Gastroesophageal sphincter (tissue), 4 donors: ENCODE data around the gene ZNF559. TPM values are rescaled to one million over a fixed set of nuclear protein-coding genes. Genes with fewer than 3 reads are reported as not detected.
A peak's percentile ranks its signal among the peaks of the same experiment; 100 is the strongest.
"Not testable (repeated sequence)": the region's sequence is repeated elsewhere in the genome, so short reads cannot be mapped to it uniquely, and the experiment has no call there.

Experiments
- ATAC-seq: fragments of 150-250 bp; one replicate; pipeline ENCODE4 v1.9.1; 2016; ENCODE audit warnings: mild to moderate bottlenecking, moderate library complexity
- H3K27ac ChIP-seq, 4 donors: fragments of 200-600 bp; sonication (generic) in 3 of 4; 1 replicate in 3 of 4; 2 replicates in 1 of 4; pipeline ENCODE4 v1.5.1; 2016 to 2019
- H3K27me3 ChIP-seq: fragments of 200-600 bp; sonication (generic); one replicate; pipeline ENCODE4 v1.5.1; 2019
- H3K36me3 ChIP-seq, 2 donors: fragments of 200-600 bp; sonication (generic); one replicate each; pipeline ENCODE4 v1.5.1; 2019; ENCODE audit warnings: control low read depth in 1 of 2
- H3K4me1 ChIP-seq, 3 donors: fragments of 200-600 bp; sonication (generic); 1 replicate in 2 of 3; 2 replicates in 1 of 3; pipeline ENCODE4 v1.5.1; 2016 to 2019; ENCODE audit warnings: control low read depth in 2 of 3
- H3K4me3 ChIP-seq, 2 donors: fragments of 200-600 bp; sonication (generic); one replicate each; pipeline ENCODE4 v1.5.1; 2019; ENCODE audit warnings: mild to moderate bottlenecking in 1 of 2, moderate library complexity in 1 of 2
- H3K9me3 ChIP-seq, 3 donors: fragments of 200-600 bp; sonication (generic); one replicate each; pipeline ENCODE4 v1.5.1; 2017 to 2019; ENCODE audit warnings: control low read depth in 2 of 3
- CTCF ChIP-seq, 4 experiments: fragments of 200-600 bp in 2 of 4; fragments of 450-650 bp in 2 of 4; sonication (generic) in 1 of 4; IDR thresholded peaks; one replicate each; pipeline ENCODE4 v1.5.1; 2017 to 2019; ENCODE audit warnings: antibody characterized with exemption in 4 of 4, mild to moderate bottlenecking in 2 of 4, moderate library complexity in 2 of 4
- EP300 ChIP-seq: sonication (generic); formaldehyde crosslinking; IDR thresholded peaks from one replicate; pipeline ENCODE4 v1.6.1; 2017; ENCODE audit warnings: antibody characterized with exemption, mild to moderate bottlenecking
- POLR2A ChIP-seq, 2 donors: fragments of 450-650 bp; IDR thresholded peaks; one replicate each; pipeline ENCODE4 v1.6.1; 2017; ENCODE audit warnings: antibody characterized with exemption in 2 of 2, mild to moderate bottlenecking in 2 of 2, moderate library complexity in 1 of 2
- POLR2AphosphoS5 ChIP-seq: sonication (generic); formaldehyde crosslinking; IDR thresholded peaks from one replicate; pipeline ENCODE4 v1.6.1; 2017; ENCODE audit warnings: antibody characterized with exemption
- WGBS, 2 donors: methylation state at CpG; one replicate each; pipeline ENCODE4 v1.1.5; 2018; ENCODE audit warnings: low coverage in 1 of 2; 5-methylcytosine and 5-hydroxymethylcytosine counted together
- total RNA-seq, 4 donors: library from RNA; depleted of rRNA; stranded (reverse); fragments of >200 nt; gene quantifications; one replicate each; pipeline ENCODE4 v1.1.0, GENCODE V29; 2016

The ZNF559 gene
- total RNA-seq: 10 to 100 TPM; 15.4 to 22.3 (median 16.7) TPM

- Histone ChIP-seq H3K27ac (peak within 1 kb of the TSS; percentile 70 to 96 (median 92)), H3K9me3 (peaks cover 0 to 47% (median 0%) of the 10 kb centered on the region in 3 donors), H3K4me1 (peaks cover 0 to 15% (median 3%) of the 10 kb centered on the region in 3 donors), H3K36me3 (peaks cover 0 to 37% of the 10 kb centered on the region in 2 donors), H3K27me3 (no peaks in the 10 kb centered on the region), H3K4me3 (peak within 1 kb of the TSS; percentile 60 to 82)
- 0% methylated on average over 6 of the region's 48 CpGs; no CpG with 5 or more reads in 1 of the 2 donors for WGBS, 2 donors
- peak; percentile 98 for ATAC-seq
- no peak for TF ChIP-seq POLR2A (IDR thresholded peaks at IDR 0.05)
- peak; percentile 28 for TF ChIP-seq POLR2AphosphoS5
- no peak for TF ChIP-seq EP300
- peak in 2 of 4 experiments; percentile 18 to 48 for TF ChIP-seq CTCF (IDR thresholded peaks at IDR 0.05)
Observed at GRCh38 chr19:9323919-9324583, at the start of gene ZNF559. TSS of gene ZNF559 (plus strand) at chr19:9324179. CDS start at chr19:9338550, 14,371 bp downstream.

- Histone ChIP-seq H3K27me3 (peaks cover 12% of the 10 kb centered on the region), H3K36me3 (peaks cover 0 to 12% of the 10 kb centered on the region in 2 donors), H3K4me3 (peak overlapping the region in 1 of 2 donors; percentile 23), H3K9me3 (peaks cover 0 to 85% (median 0%) of the 10 kb centered on the region in 3 donors)
- ATAC-seq, H3K27ac ChIP-seq, H3K4me1 ChIP-seq: not testable (repeated sequence)
- WGBS, 2 donors: no CpG with 5 or more reads among the region's 38 CpGs
Observed at GRCh38 chr19:9283485-9283884, 40.5 kb upstream of the ZNF559 start.

GRCh38 chr19:9289231-9289884 lies 34.6 kb upstream of the ZNF559 start:
- Histone ChIP-seq H3K4me1 (no peaks in the 10 kb centered on the region), H3K4me3 (no peak overlapping the region), H3K36me3 (peaks cover 3 to 66% of the 10 kb centered on the region in 2 donors), H3K27ac (no peak overlapping the region), H3K9me3 (peaks cover 5 to 95% (median 5%) of the 10 kb centered on the region in 3 donors), H3K27me3 (no peaks in the 10 kb centered on the region)
- no peak for ATAC-seq
- TF ChIP-seq POLR2A (IDR thresholded peaks at IDR 0.05): no peak
- no peak for TF ChIP-seq POLR2AphosphoS5
- TF ChIP-seq CTCF (IDR thresholded peaks at IDR 0.05): no peak
- no peak for TF ChIP-seq EP300
- WGBS, 2 donors: 93 to 100% methylated on average over 1 to 2 of the region's 2 CpGs

- no peak overlapping the region for H3K27ac ChIP-seq
- peaks cover 8 to 100% (median 19%) of the 10 kb centered on the region in 3 donors for H3K9me3 ChIP-seq
- TF ChIP-seq POLR2AphosphoS5 (no peak), CTCF (IDR thresholded peaks at IDR 0.05) (no peak), POLR2A (IDR thresholded peaks at IDR 0.05) (no peak)
- H3K4me3 ChIP-seq: no peak overlapping the region
- no peak for ATAC-seq
- WGBS, 2 donors: 86 to 94% methylated on average over 1 to 2 of the region's 4 CpGs
- H3K36me3 ChIP-seq: peaks cover 35 to 96% of the 10 kb centered on the region in 2 donors
- no peaks in the 10 kb centered on the region for H3K4me1 ChIP-seq
- H3K27me3 ChIP-seq: no peaks in the 10 kb centered on the region
Observed at GRCh38 chr19:9295411-9295849, 28.5 kb upstream of the ZNF559 start.

GRCh38 chr19:9296336-9296735 lies 27.6 kb upstream of the ZNF559 start:
- H3K36me3 ChIP-seq: peaks cover 42 to 98% of the 10 kb centered on the region in 2 donors
- H3K9me3 ChIP-seq: peaks cover 7 to 100% (median 19%) of the 10 kb centered on the region in 3 donors
- no peaks in the 10 kb centered on the region for H3K27me3 ChIP-seq
- H3K4me3 ChIP-seq: no peak overlapping the region
- no peaks in the 10 kb centered on the region for H3K4me1 ChIP-seq
- TF ChIP-seq CTCF (IDR thresholded peaks at IDR 0.05) (no peak), POLR2A (IDR thresholded peaks at IDR 0.05) (no peak), EP300 (no peak), POLR2AphosphoS5 (no peak)
- H3K27ac ChIP-seq: no peak overlapping the region
- 90% methylated on average over 2 of the region's 2 CpGs; no CpG with 5 or more reads in 1 of the 2 donors for WGBS, 2 donors
- no peak for ATAC-seq
